ENCODE measurements around the gene DNASE2B.

GRCh38 chr1:84427250-84428188 is 29.2 kb downstream of the DNASE2B start:
- TF ChIP-seq CTCF (IDR thresholded peaks at IDR 0.05) (no peak), EP300 (IDR thresholded peaks at IDR 0.05; ENCODE audit: low read depth) (no peak), POLR2A (IDR thresholded peaks at IDR 0.05) (no peak)
